SK-N-SH (cell line): ENCODE data around the gene AP2A2. TPM values are rescaled to one million over a fixed set of nuclear protein-coding genes. Genes with fewer than 3 reads are reported as not detected.

Experiments
- CTCF ChIA-PET: fragments of 300-600, 350-600 bp; formaldehyde crosslinking; extraction: SDS; loops from one replicate; lab custom pipeline; 2021; lab: Yijun Ruan, JAX
- POLR2A ChIA-PET: fragments of 350-600 bp; sonication (Branson Sonifier 250); formaldehyde crosslinking; extraction: SDS; loops from one replicate; lab custom pipeline; 2020; ENCODE audit warnings: antibody characterized with exemption, inconsistent platforms; lab: Yijun Ruan, JAX
- DNase-seq: peaks from one replicate; pipeline ENCODE4 v3.0.0; 2012
- H2AFZ ChIP-seq: fragments of 200-600 bp; sonication (generic); 2 replicates; pipeline ENCODE4 v1.8.1; 2016; ENCODE audit warnings: antibody characterized with exemption, mild to moderate bottlenecking, low read depth
- H3F3A ChIP-seq: fragments of 200-600 bp; sonication (generic); replicated peaks from 2 replicates; pipeline ENCODE3; 2016; ENCODE audit warnings: antibody characterized with exemption, mild to moderate bottlenecking; ENCODE audit not compliant: insufficient read depth
- H3K27ac ChIP-seq, 2 experiments: fragments of 200-500 bp in 1 of 2; fragments of 200-600 bp in 1 of 2; sonication (Bioruptor generic) in 1 of 2; sonication (generic), shearing (Covaris generic) in 1 of 2; 2 replicates each; pipeline versions ENCODE4 v1.5.1 to v1.6.1; 2014 to 2016; ENCODE audit warnings: low read depth in 2 of 2, inconsistent platforms in 1 of 2, low read length in 1 of 2, mild to moderate bottlenecking in 1 of 2, mixed read lengths in 1 of 2
- H3K27me3 ChIP-seq: fragments of 200-600 bp; sonication (generic), shearing (Covaris generic); 2 replicates; pipeline ENCODE4 v1.6.1; 2016; ENCODE audit warnings: mixed run types; ENCODE audit not compliant: insufficient read depth
- H3K36me3 ChIP-seq, 2 experiments: fragments of 200-500 bp in 1 of 2; fragments of 200-600 bp in 1 of 2; sonication (Bioruptor generic) in 1 of 2; sonication (generic) in 1 of 2; replicated peaks in 1 of 2; 2 replicates each; pipeline versions ENCODE3 to v1.5.1; 2014 to 2016; ENCODE audit warnings: low read length in 1 of 2, mild to moderate bottlenecking in 1 of 2; ENCODE audit not compliant: insufficient read depth in 2 of 2, control insufficient read depth in 1 of 2
- H3K4me1 ChIP-seq, 2 experiments: fragments of 200-500 bp in 1 of 2; fragments of 200-600 bp in 1 of 2; sonication (Bioruptor generic) in 1 of 2; sonication (generic), shearing (Covaris generic) in 1 of 2; 2 replicates each; pipeline versions ENCODE4 v1.5.1 to v1.6.1; 2014 to 2016; ENCODE audit warnings: low read depth in 1 of 2, low read length in 1 of 2, mixed run types in 1 of 2; ENCODE audit not compliant: insufficient read depth in 2 of 2, control insufficient read depth in 1 of 2
- H3K4me2 ChIP-seq: fragments of 200-600 bp; sonication (generic), shearing (Covaris generic); 2 replicates; pipeline ENCODE4 v1.6.1; 2017; ENCODE audit warnings: mixed run types
- H3K4me3 ChIP-seq, 2 experiments: fragments of 200-500 bp in 1 of 2; fragments of 200-600 bp in 1 of 2; sonication (Bioruptor generic) in 1 of 2; sonication (generic), shearing (Covaris generic) in 1 of 2; 2 replicates each; pipeline versions ENCODE4 v1.5.1 to v1.8.1; 2014 to 2016; ENCODE audit warnings: low read depth in 2 of 2, inconsistent platforms in 1 of 2, low read length in 1 of 2, mild to moderate bottlenecking in 1 of 2, mixed read lengths in 1 of 2, moderate library complexity in 1 of 2
- H3K79me2 ChIP-seq: fragments of 200-600 bp; sonication (generic); 2 replicates; pipeline ENCODE4 v1.8.1; 2017; ENCODE audit warnings: mild to moderate bottlenecking; ENCODE audit not compliant: insufficient read depth
- H3K9ac ChIP-seq: fragments of 200-600 bp; sonication (generic); 2 replicates; pipeline ENCODE4 v1.6.1; 2017; ENCODE audit warnings: mixed run types
- H3K9me2 ChIP-seq: fragments of 200-600 bp; sonication (generic); 2 replicates; pipeline ENCODE4 v1.6.1; 2017; ENCODE audit warnings: mixed run types
- H3K9me3 ChIP-seq: fragments of 200-600 bp; sonication (generic); 2 replicates; pipeline ENCODE4 v1.6.1; 2017; ENCODE audit warnings: mixed run types, mild to moderate bottlenecking, moderate library complexity
- H4K20me1 ChIP-seq: fragments of 200-600 bp; sonication (generic); 2 replicates; pipeline ENCODE4 v1.6.1; 2017; ENCODE audit warnings: mild to moderate bottlenecking, mixed run types; ENCODE audit not compliant: insufficient read depth
- ELF1 ChIP-seq: IDR thresholded peaks from 2 replicates; pipeline ENCODE4 v1.4.0; 2012
- EZH2phosphoT487 ChIP-seq: fragments of 200-600 bp; sonication (generic); IDR thresholded peaks from 2 replicates; pipeline ENCODE4 v1.6.1; 2017; ENCODE audit warnings: low read depth, mixed run types, mild to moderate bottlenecking, antibody characterized with exemption, moderate library complexity, borderline replicate concordance
- FOXJ3 ChIP-seq: sonication (generic); formaldehyde crosslinking; IDR thresholded peaks from 2 replicates; pipeline ENCODE4 v1.5.1; 2020; ENCODE audit warnings: mild to moderate bottlenecking, missing genetic modification reagents
- GABPA ChIP-seq: IDR thresholded peaks from 2 replicates; pipeline ENCODE4 v1.4.0; 2012; ENCODE audit warnings: low read depth, mild to moderate bottlenecking
- MXI1 ChIP-seq: IDR thresholded peaks from 2 replicates; pipeline ENCODE4 v1.6.1; 2012; ENCODE audit warnings: mild to moderate bottlenecking, low read depth, low read length, improper control_type of control experiment
- RFX5 ChIP-seq: IDR thresholded peaks from 2 replicates; pipeline ENCODE4 v1.6.1; 2012; ENCODE audit warnings: mild to moderate bottlenecking, improper control_type of control experiment, low read length
- SIN3A ChIP-seq: IDR thresholded peaks from 2 replicates; pipeline ENCODE4 v1.6.1; 2012; ENCODE audit warnings: low read depth, mild to moderate bottlenecking, low read length, moderate library complexity, borderline replicate concordance
- TCF12 ChIP-seq: IDR thresholded peaks from 2 replicates; pipeline ENCODE4 v1.4.0; 2012
- USF1 ChIP-seq: IDR thresholded peaks from 2 replicates; pipeline ENCODE4 v1.4.0; 2012; ENCODE audit warnings: low read depth, borderline replicate concordance
- YY1 ChIP-seq: IDR thresholded peaks from 2 replicates; pipeline ENCODE4 v1.4.0; 2012; ENCODE audit warnings: low read depth, mild to moderate bottlenecking
- ZBTB33 ChIP-seq: IDR thresholded peaks from 2 replicates; pipeline ENCODE4 v1.4.0; 2012; ENCODE audit warnings: low read depth, borderline replicate concordance
- WGBS: methylation state at CpG from one replicate; pipeline ENCODE4 v1.1.6; 2017; ENCODE audit warnings: low lambda C conversion rate; 5-methylcytosine and 5-hydroxymethylcytosine counted together
- polyA plus RNA-seq, 3 experiments: library from polyadenylated mRNA; depleted of rRNA; stranded (reverse); fragments of >200 nt; gene quantifications; 2 replicates each; pipeline ENCODE4 v1.2.3, GENCODE V29; 2012

Gene AP2A2
- polyA plus RNA-seq, 1 of the 3 experiments (the other 2 are of a cell fraction): 42.7 TPM

- H3K9me2 ChIP-seq: no peaks in the 10 kb centered on the region
- H3K9ac ChIP-seq: no peak overlapping the region
- no peak overlapping the region for H3K4me3 ChIP-seq
- no peak for TF ChIP-seq RFX5
- no peak for TF ChIP-seq YY1
- no peak for TF ChIP-seq TCF12
- TF ChIP-seq GABPA: no peak
- no peak for TF ChIP-seq MXI1
- no peak for TF ChIP-seq SIN3A
- TF ChIP-seq USF1: no peak
- TF ChIP-seq, all 33 proteins: peak for 0
- no peaks in the 10 kb centered on the region for H3K27me3 ChIP-seq
- POLR2A ChIA-PET: no interaction called here
- H3K27ac ChIP-seq: no peak overlapping the region
- no peaks in the 10 kb centered on the region for H3K4me1 ChIP-seq
- no peak overlapping the region for H2AFZ ChIP-seq
- CTCF ChIA-PET: no interaction called here
- WGBS: 89% methylated on average over 26 of the region's 28 CpGs
- no peaks in the 10 kb centered on the region for H3K36me3 ChIP-seq
- H3F3A ChIP-seq: no peaks in the 10 kb centered on the region
- no peak overlapping the region for H3K4me2 ChIP-seq
- no peaks in the 10 kb centered on the region for H4K20me1 ChIP-seq
- no peaks in the 10 kb centered on the region for H3K9me3 ChIP-seq
- DNase-seq: no peak
- no peaks in the 10 kb centered on the region for H3K79me2 ChIP-seq
Measured at GRCh38 chr11:1022908-1023810, 97.5 kb downstream of the AP2A2 start.

- no peaks in the 10 kb centered on the region for H3F3A ChIP-seq
- CTCF ChIA-PET: no interaction called here
- no peaks in the 10 kb centered on the region for H4K20me1 ChIP-seq
- H2AFZ ChIP-seq: no peak overlapping the region
- H3K4me2 ChIP-seq: no peak overlapping the region
- 93% methylated on average over 12 of the region's 50 CpGs for WGBS
- DNase-seq: no peak
- no peak overlapping the region for H3K27ac ChIP-seq
- H3K9ac ChIP-seq: no peak overlapping the region
- no peaks in the 10 kb centered on the region for H3K36me3 ChIP-seq
- POLR2A ChIA-PET: interaction anchor here (0.6 kb wide), 1 partner anchor 84 kb away, joined by 4 read pairs; no protein-coding TSS in a partner anchor
- no peaks in the 10 kb centered on the region for H3K9me3 ChIP-seq
- no peaks in the 10 kb centered on the region for H3K79me2 ChIP-seq
- no peak overlapping the region for H3K4me3 ChIP-seq
- no peaks in the 10 kb centered on the region for H3K4me1 ChIP-seq
- H3K9me2 ChIP-seq: no peaks in the 10 kb centered on the region
- no peak for TF ChIP-seq EZH2phosphoT487
- TF ChIP-seq FOXJ3 (CRISPR knock-in tag): no peak
- no peak for TF ChIP-seq ELF1
- TF ChIP-seq ZBTB33: no peak
- no peaks in the 10 kb centered on the region for H3K27me3 ChIP-seq
Measured at GRCh38 chr11:1023811-1024596, 98.3 kb downstream of the AP2A2 start.
